ENCODE data around the gene CRYGN. TPM values are rescaled to one million over a fixed set of nuclear protein-coding genes. Genes with fewer than 3 reads are reported as not detected.

The CRYGN gene
- total and polyA plus RNA-seq, 2 of the 13 experiments (the other 11 are each of a cell fraction or from before 2014, with no cell fraction given), result 0.11 TPM; not detected in 1

GRCh38 chr7:151448261-151449252 lies 8.6 kb upstream of the CRYGN start:
- no peaks in the 10 kb centered on the region for H3K9me3 ChIP-seq (ENCODE audit: low read length)
- DNase-seq (ENCODE audit: low spot score) (peak; percentile 20), ATAC-seq (peak; percentile 87), FAIRE-seq (no peak)
- ChIA-PET POLR2A (interaction anchor here (0.7 kb wide), 1 partner anchor 11 kb away, joined by 3 read pairs; no protein-coding TSS in a partner anchor), CTCF (ENCODE audit: low intra/inter-chr PET ratio, low total read pairs) (interaction anchor here (1.0 to 2.5 kb wide), 3 partner anchors 80 to 133 kb away, joined by 3 to 33 read pairs (median 5); no protein-coding TSS in a partner anchor)
- H3K79me2 ChIP-seq (ENCODE audit: insufficient read depth, low read length), result no peaks in the 10 kb centered on the region
- H3K36me3 ChIP-seq (replicated peaks in 1 of 2; ENCODE audit: control insufficient read depth in 1 of 2, insufficient read depth in 2 of 2, low read length in 2 of 2), result no peaks in the 10 kb centered on the region
- whole genome bisulfite sequencing (ENCODE audit: low lambda C conversion rate), result 60% methylated on average over 33 of the region's 61 CpGs
- H2AFZ ChIP-seq (ENCODE audit: low read length), result no peak overlapping the region
- H3K9ac ChIP-seq (ENCODE audit: insufficient read depth, low read depth, low read length), result peak overlapping the region; percentile 62
- intact Hi-C loops (cut with micrococcal nuclease; ENCODE audit: unreplicated experiment), result loop anchor here (1.0 to 5.0 kb wide), 2 partner anchors 41 to 80 kb away; no protein-coding TSS in a partner anchor
- no peaks in the 10 kb centered on the region for H3K4me1 ChIP-seq (ENCODE audit: insufficient read depth, low read length)
- in situ Hi-C loops (cut with HindIII; ENCODE audit: extremely low pct_ligation_motif_present, low pct_unique_long_range_greater_than_20kb), result loop anchor here (5.0 kb wide), 1 partner anchor 81 kb away; no protein-coding TSS in a partner anchor
- peak overlapping the region; percentile 79 for H3K4me2 ChIP-seq (ENCODE audit: low read depth, low read length)
- peaks cover 6 to 30% of the 10 kb centered on the region in 2 experiments; a peak in 4 of 5 replicates for H3K27me3 ChIP-seq (ENCODE audit: control insufficient read depth in 1 of 2, insufficient read depth in 2 of 2, low read length in 2 of 2)
- no peak overlapping the region for H3K27ac ChIP-seq (ENCODE audit: extremely low read length, insufficient read depth, low read length)
- no peaks in the 10 kb centered on the region for H4K20me1 ChIP-seq (ENCODE audit: insufficient read depth, low read length)
- H3K4me3 ChIP-seq (replicated peaks in 1 of 3; ENCODE audit: insufficient read depth in 1 of 3, low read depth in 2 of 3, low read length in 3 of 3), result peak overlapping the region; percentile 50 to 69 (median 52); a peak in 5 of 6 replicates
- BruUV-seq (replicated peaks), result no TSS peak
- TF ChIP-seq SMC3 (IDR thresholded peaks at IDR 0.05; ENCODE audit: low read length) (peak; percentile 35; the same call in 1 of the 2 replicates), YY1 (IDR thresholded peaks at IDR 0.05; ENCODE audit: insufficient read depth, insufficient replicate concordance, low read depth, low read length) (peak; percentile 44), TAF1 (CRISPR knock-in tag; IDR thresholded peaks at IDR 0.05) (no peak), ELK4 (CRISPR knock-in tag; IDR thresholded peaks at IDR 0.05; ENCODE audit: borderline replicate concordance) (no peak), RAD21 (CRISPR knock-in tag; IDR thresholded peaks at IDR 0.05) (peak; percentile 80), EED (CRISPR knock-in tag; IDR thresholded peaks at IDR 0.05) (no peak), ZNF513 (CRISPR knock-in tag; conservative IDR thresholded peaks at IDR 0.05) (no peak), RARA (CRISPR knock-in tag; IDR thresholded peaks at IDR 0.05) (0 out of 2 replicates have a peak, but pooled peaks have one; percentile 7), ZFY (CRISPR knock-in tag; IDR thresholded peaks at IDR 0.05) (no peak; the same call in 1 of the 2 replicates), PHF8 (CRISPR knock-in tag; IDR thresholded peaks at IDR 0.05) (peak; percentile 32; the same call in 1 of the 2 replicates), PRPF4 (IDR thresholded peaks at IDR 0.05; ENCODE audit: low read depth, low read length, poor library complexity, severe bottlenecking) (no peak), ZNF776 (CRISPR knock-in tag; IDR thresholded peaks at IDR 0.05) (no peak), IKZF1 (IDR thresholded peaks at IDR 0.05) (no peak), HNRNPLL (IDR thresholded peaks at IDR 0.05; ENCODE audit: low read depth, low read length, poor library complexity, severe bottlenecking) (no peak), PRDM4 (CRISPR knock-in tag; IDR thresholded peaks at IDR 0.05; ENCODE audit: borderline replicate concordance) (no peak)
